BJ (cell line): ENCODE data around the gene HIVEP2. TPM values are rescaled to one million over a fixed set of nuclear protein-coding genes. Genes with fewer than 3 reads are reported as not detected.

Source experiments
- CTCF ChIA-PET: fragments of 350-600 bp; formaldehyde crosslinking; extraction: SDS; loops from one replicate; lab custom pipeline; 2021; ENCODE audit warnings: antibody characterized with exemption, inconsistent platforms; lab: Yijun Ruan, JAX
- POLR2A ChIA-PET: fragments of 300-600 bp; sonication (Branson Sonifier 250); formaldehyde crosslinking; extraction: SDS; loops from one replicate; lab custom pipeline; 2021; ENCODE audit warnings: antibody characterized with exemption; lab: Charles Lee
- DNase-seq: peaks from one replicate; pipeline ENCODE4 v3.0.0-alpha.2; 2011; ENCODE audit warnings: low read depth
- H3K27me3 ChIP-seq: 2 replicates; pipeline ENCODE4 v1.6.0; 2011; ENCODE audit warnings: low read length; ENCODE audit not compliant: control insufficient read depth, insufficient read depth
- H3K36me3 ChIP-seq: 2 replicates; pipeline ENCODE4 v1.5.1; 2011; ENCODE audit warnings: low read length; ENCODE audit not compliant: control insufficient read depth, insufficient read depth
- H3K4me3 ChIP-seq: 2 replicates; pipeline ENCODE4 v1.5.1; 2011; ENCODE audit warnings: low read depth, mild to moderate bottlenecking, control low read depth, low read length
- CTCF ChIP-seq: IDR thresholded peaks from 2 replicates; pipeline ENCODE4 v1.5.1; 2011; ENCODE audit warnings: low read depth, mild to moderate bottlenecking, control low read depth, inconsistent platforms, low read length, moderate library complexity; ENCODE audit not compliant: insufficient read depth
- polyA plus RNA-seq: library from polyadenylated mRNA; depleted of rRNA; stranded (reverse); fragments of >200 nt; gene quantifications from 2 replicates; pipeline ENCODE4 v1.2.3, GENCODE V29; 2011

Gene HIVEP2
- polyA plus RNA-seq, 1 experiment, result 3.7 TPM

GRCh38 chr6:142845624-142846458 lies 99.1 kb downstream of the HIVEP2 start:
- H3K36me3 ChIP-seq, result no peaks in the 10 kb centered on the region
- no peak for DNase-seq
- ChIA-PET CTCF (no interaction called here), POLR2A (no interaction called here)
- no peak for TF ChIP-seq CTCF
- no peak overlapping the region for H3K4me3 ChIP-seq
- H3K27me3 ChIP-seq, result no peaks in the 10 kb centered on the region

- ChIA-PET CTCF (no interaction called here), POLR2A (no interaction called here)
- H3K27me3 ChIP-seq, result no peaks in the 10 kb centered on the region
- no peak for DNase-seq
- H3K4me3 ChIP-seq, result no peak overlapping the region
- TF ChIP-seq CTCF, result no peak
- no peaks in the 10 kb centered on the region for H3K36me3 ChIP-seq
Measured at GRCh38 chr6:142845143-142845571, 99.8 kb downstream of the HIVEP2 start.

GRCh38 chr6:142844065-142844755 lies 100.8 kb downstream of the HIVEP2 start:
- Histone ChIP-seq H3K27me3 (no peaks in the 10 kb centered on the region), H3K4me3 (no peak overlapping the region), H3K36me3 (no peaks in the 10 kb centered on the region)
- ChIA-PET CTCF (no interaction called here), POLR2A (no interaction called here)
- no peak for DNase-seq
- no peak for TF ChIP-seq CTCF

- no peaks in the 10 kb centered on the region for H3K27me3 ChIP-seq
- H3K4me3 ChIP-seq, result no peak overlapping the region
- DNase-seq, result no peak
- ChIA-PET POLR2A (interaction anchor here (0.6 kb wide), 1 partner anchor 47 kb away, joined by 3 read pairs; no protein-coding TSS in a partner anchor), CTCF (interaction anchor here (0.6 to 0.8 kb wide), 2 partner anchors 9 to 151 kb away, joined by 3 read pairs; no protein-coding TSS in a partner anchor)
- no peaks in the 10 kb centered on the region for H3K36me3 ChIP-seq
- no peak for TF ChIP-seq CTCF
Measured at GRCh38 chr6:142843361-142843760, 101.6 kb downstream of the HIVEP2 start.
